HG02759 (cell line): ENCODE measurements around the gene NFKBIB.

Source experiments
- ATAC-seq: cut with Tn5 transposase; IDR thresholded peaks from one replicate; pipeline ENCODE4 v1.9.1; 2021; ENCODE audit warnings: mild to moderate bottlenecking, moderate library complexity; ENCODE audit not compliant: unreplicated experiment

Gene NFKBIB

GRCh38 chr19:38901683-38902082, 1.9 kb downstream of the NFKBIB start:
- no peak for ATAC-seq

GRCh38 chr19:38904581-38905539, 5.1 kb downstream of the NFKBIB start:
- ATAC-seq = no peak

GRCh38 chr19:38905620-38906019, 5.9 kb downstream of the NFKBIB start:
- ATAC-seq = no peak

- ATAC-seq = no peak
These were observed 7.5 kb downstream of the NFKBIB start for GRCh38 chr19:38907227-38907626.

- ATAC-seq = no peak
These were observed 7.9 kb downstream of the NFKBIB start for GRCh38 chr19:38907670-38908069.

GRCh38 chr19:38908911-38909310, 9.1 kb downstream of the NFKBIB start:
- no peak for ATAC-seq

GRCh38 chr19:38910488-38910887, 10.7 kb downstream of the NFKBIB start:
- no peak for ATAC-seq

- no peak for ATAC-seq
These were observed 11.7 kb downstream of the NFKBIB start for GRCh38 chr19:38911388-38912001.

- no peak for ATAC-seq
These were observed 13.1 kb downstream of the NFKBIB start for GRCh38 chr19:38912600-38913514.

- ATAC-seq = no peak
These were observed 14.2 kb downstream of the NFKBIB start for GRCh38 chr19:38913958-38914357.

GRCh38 chr19:38915329-38916321, 15.9 kb downstream of the NFKBIB start:
- no peak for ATAC-seq

GRCh38 chr19:38917516-38917915, 17.7 kb downstream of the NFKBIB start:
- ATAC-seq = no peak

GRCh38 chr19:38917921-38918491, 18.2 kb downstream of the NFKBIB start:
- ATAC-seq = no peak

- no peak for ATAC-seq
These were observed 18.8 kb downstream of the NFKBIB start for GRCh38 chr19:38918526-38918925.

GRCh38 chr19:38919837-38920601, 20.2 kb downstream of the NFKBIB start:
- ATAC-seq = no peak

GRCh38 chr19:38920602-38921419, 21.0 kb downstream of the NFKBIB start:
- no peak for ATAC-seq

- no peak for ATAC-seq
These were observed 21.9 kb downstream of the NFKBIB start for GRCh38 chr19:38921420-38922274.
